Measurements from ENCODE around the gene DNASE1L1.
A peak's percentile ranks its signal among the peaks of the same experiment; 100 is the strongest.

GRCh38 chrX:154378799-154379568 lies 30.1 kb downstream of the DNASE1L1 start, which contains the start of gene EMD:
- TF ChIP-seq, protein P1, sequence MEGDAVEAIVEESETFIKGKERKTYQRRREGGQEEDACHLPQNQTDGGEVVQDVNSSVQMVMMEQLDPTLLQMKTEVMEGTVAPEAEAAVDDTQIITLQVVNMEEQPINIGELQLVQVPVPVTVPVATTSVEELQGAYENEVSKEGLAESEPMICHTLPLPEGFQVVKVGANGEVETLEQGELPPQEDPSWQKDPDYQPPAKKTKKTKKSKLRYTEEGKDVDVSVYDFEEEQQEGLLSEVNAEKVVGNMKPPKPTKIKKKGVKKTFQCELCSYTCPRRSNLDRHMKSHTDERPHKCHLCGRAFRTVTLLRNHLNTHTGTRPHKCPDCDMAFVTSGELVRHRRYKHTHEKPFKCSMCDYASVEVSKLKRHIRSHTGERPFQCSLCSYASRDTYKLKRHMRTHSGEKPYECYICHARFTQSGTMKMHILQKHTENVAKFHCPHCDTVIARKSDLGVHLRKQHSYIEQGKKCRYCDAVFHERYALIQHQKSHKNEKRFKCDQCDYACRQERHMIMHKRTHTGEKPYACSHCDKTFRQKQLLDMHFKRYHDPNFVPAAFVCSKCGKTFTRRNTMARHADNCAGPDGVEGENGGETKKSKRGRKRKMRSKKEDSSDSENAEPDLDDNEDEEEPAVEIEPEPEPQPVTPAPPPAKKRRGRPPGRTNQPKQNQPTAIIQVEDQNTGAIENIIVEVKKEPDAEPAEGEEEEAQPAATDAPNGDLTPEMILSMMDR (IDR thresholded peaks at IDR 0.05; ENCODE audit: low read depth, low read length), result no peak
- no peak; the same call in 1 of the 2 replicates for TF ChIP-seq MAX (IDR thresholded peaks at IDR 0.05; ENCODE audit: low read depth, low read length)
- TF ChIP-seq POLR2A (IDR thresholded peaks at IDR 0.05; ENCODE audit: extremely low read depth, insufficient read length), result peak; percentile 60
